Nephron progenitor cell (in vitro differentiated cells): ENCODE data around the gene RBM24.

Experiments
- DNase-seq: peaks from one replicate; pipeline ENCODE4 v3.0.0; 2021
- H3K27ac Mint-ChIP-seq: 2 replicates; pipeline ENCODE4 v1.8.0; 2021; ENCODE audit warnings: mild to moderate bottlenecking, moderate library complexity, mixed read lengths
- H3K27me3 Mint-ChIP-seq: 2 replicates; pipeline ENCODE4 v1.8.0; 2021; ENCODE audit warnings: mild to moderate bottlenecking, low read depth, mixed read lengths; ENCODE audit not compliant: poor library complexity
- H3K36me3 Mint-ChIP-seq: 2 replicates; pipeline ENCODE4 v1.8.0; 2021; ENCODE audit warnings: low read depth, mixed read lengths
- H3K4me1 Mint-ChIP-seq: 2 replicates; pipeline ENCODE4 v1.8.0; 2021; ENCODE audit warnings: mixed read lengths
- H3K4me3 Mint-ChIP-seq: 2 replicates; pipeline ENCODE4 v1.8.0; 2021; ENCODE audit warnings: mild to moderate bottlenecking, moderate library complexity, mixed read lengths
- H3K9me3 Mint-ChIP-seq: 2 replicates; pipeline ENCODE4 v1.8.0; 2021; ENCODE audit warnings: mild to moderate bottlenecking, moderate library complexity, mixed read lengths
- TF ChIP-seq, protein P1 (sequence below): fragments of 200-600 bp; sonication (generic); IDR thresholded peaks from 2 replicates; pipeline ENCODE4 v1.5.0; 2021; ENCODE audit warnings: antibody characterized with exemption

The RBM24 gene

DNA sequence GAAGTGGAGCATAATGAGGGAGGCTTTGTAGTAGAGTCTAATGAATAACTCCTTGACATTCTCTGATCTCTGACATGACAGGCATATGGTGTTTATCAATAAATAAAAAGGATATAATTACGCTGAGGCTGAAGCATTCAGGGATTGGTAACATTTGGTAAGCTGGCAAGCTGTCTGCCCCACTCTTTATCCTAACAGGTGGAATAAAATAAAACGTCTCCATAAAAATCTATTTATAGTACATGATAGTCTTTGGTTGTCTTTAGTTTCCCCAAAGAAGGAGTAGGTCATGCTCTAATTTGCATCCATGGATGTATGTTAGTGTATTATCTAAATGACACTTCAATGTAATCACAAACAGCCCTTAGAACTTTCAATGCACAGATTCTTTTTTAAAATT is 30.9 kb upstream of the RBM24 start:
- Mint-ChIP-seq H3K4me3 (no peak overlapping the region), H3K9me3 (peaks cover 25% of the 10 kb centered on the region), H3K27ac (no peak overlapping the region), H3K4me1 (no peaks in the 10 kb centered on the region), H3K27me3 (no peaks in the 10 kb centered on the region), H3K36me3 (no peaks in the 10 kb centered on the region)
- TF ChIP-seq, protein P1, sequence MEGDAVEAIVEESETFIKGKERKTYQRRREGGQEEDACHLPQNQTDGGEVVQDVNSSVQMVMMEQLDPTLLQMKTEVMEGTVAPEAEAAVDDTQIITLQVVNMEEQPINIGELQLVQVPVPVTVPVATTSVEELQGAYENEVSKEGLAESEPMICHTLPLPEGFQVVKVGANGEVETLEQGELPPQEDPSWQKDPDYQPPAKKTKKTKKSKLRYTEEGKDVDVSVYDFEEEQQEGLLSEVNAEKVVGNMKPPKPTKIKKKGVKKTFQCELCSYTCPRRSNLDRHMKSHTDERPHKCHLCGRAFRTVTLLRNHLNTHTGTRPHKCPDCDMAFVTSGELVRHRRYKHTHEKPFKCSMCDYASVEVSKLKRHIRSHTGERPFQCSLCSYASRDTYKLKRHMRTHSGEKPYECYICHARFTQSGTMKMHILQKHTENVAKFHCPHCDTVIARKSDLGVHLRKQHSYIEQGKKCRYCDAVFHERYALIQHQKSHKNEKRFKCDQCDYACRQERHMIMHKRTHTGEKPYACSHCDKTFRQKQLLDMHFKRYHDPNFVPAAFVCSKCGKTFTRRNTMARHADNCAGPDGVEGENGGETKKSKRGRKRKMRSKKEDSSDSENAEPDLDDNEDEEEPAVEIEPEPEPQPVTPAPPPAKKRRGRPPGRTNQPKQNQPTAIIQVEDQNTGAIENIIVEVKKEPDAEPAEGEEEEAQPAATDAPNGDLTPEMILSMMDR: no peak
- no peak for DNase-seq

DNA sequence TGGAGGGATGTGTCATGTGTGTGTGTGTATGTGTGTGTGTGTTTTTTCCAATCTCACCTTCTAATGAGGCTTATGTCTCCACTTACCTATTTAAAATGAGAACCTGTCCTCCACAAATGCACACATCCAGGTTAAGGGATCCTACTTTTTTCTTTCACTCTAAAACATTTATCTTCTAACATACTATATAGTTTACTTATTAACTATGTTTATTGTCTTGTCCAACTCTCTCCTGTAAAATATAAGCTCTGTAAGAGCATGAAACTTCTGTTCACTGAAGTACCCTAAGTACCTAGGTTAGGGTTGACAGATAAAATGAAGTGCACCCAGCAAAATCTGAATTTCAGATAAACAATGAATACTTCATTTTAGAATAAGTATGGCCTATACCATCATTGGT is 29.2 kb upstream of the RBM24 start:
- H3K4me1 Mint-ChIP-seq: no peaks in the 10 kb centered on the region
- no peak overlapping the region for H3K27ac Mint-ChIP-seq
- no peak overlapping the region for H3K4me3 Mint-ChIP-seq
- peaks cover 14% of the 10 kb centered on the region for H3K9me3 Mint-ChIP-seq
- no peaks in the 10 kb centered on the region for H3K36me3 Mint-ChIP-seq
- DNase-seq: no peak
- TF ChIP-seq, protein P1: no peak
- no peaks in the 10 kb centered on the region for H3K27me3 Mint-ChIP-seq

DNA sequence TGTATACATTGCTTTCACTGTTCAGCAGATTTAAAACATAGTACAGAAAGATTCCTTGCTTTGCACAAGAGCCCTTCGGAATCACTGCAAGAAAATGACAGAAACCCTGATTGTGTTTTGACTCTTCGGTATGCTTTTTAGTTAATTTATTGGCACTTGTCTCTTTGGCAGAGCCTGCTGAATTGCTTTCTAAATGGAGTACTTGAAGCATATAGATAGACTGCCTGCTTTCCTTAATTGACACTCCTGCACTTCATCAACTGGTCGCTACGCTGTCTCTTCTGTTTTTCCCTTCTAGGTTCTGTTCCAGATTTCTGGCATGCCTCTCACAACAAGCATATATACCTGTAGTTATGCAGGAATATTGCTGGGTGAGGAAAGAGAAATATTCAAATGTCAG is 22.4 kb upstream of the RBM24 start:
- Mint-ChIP-seq H3K9me3 (no peaks in the 10 kb centered on the region), H3K4me1 (no peaks in the 10 kb centered on the region), H3K27me3 (no peaks in the 10 kb centered on the region), H3K36me3 (no peaks in the 10 kb centered on the region), H3K27ac (no peak overlapping the region), H3K4me3 (no peak overlapping the region)
- DNase-seq: no peak
- TF ChIP-seq, protein P1: no peak

DNA sequence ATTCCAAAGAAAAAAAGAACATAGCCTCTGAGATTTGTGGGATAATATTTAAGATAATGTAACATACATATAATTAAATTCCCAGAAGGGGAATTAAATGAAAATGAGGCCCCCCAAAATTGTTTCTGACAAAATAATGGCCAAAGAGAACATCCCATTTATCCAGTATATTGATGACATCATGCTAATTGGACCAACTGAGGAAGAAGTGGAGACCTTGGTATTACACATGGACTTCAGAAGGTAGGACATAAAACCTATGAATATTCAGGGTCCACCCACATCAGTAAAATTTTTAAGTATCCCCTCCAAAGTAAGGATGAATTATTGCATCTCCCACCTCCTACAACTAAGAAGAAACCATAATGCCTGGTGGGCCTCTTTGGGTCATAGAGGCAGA is 15.6 kb upstream of the RBM24 start:
- DNase-seq: no peak
- Mint-ChIP-seq H3K27me3 (peaks cover 2% of the 10 kb centered on the region), H3K36me3 (no peaks in the 10 kb centered on the region), H3K4me3 (no peak overlapping the region), H3K27ac (no peak overlapping the region), H3K4me1 (no peaks in the 10 kb centered on the region), H3K9me3 (peaks cover 10% of the 10 kb centered on the region)
- TF ChIP-seq, protein P1: no peak

DNA sequence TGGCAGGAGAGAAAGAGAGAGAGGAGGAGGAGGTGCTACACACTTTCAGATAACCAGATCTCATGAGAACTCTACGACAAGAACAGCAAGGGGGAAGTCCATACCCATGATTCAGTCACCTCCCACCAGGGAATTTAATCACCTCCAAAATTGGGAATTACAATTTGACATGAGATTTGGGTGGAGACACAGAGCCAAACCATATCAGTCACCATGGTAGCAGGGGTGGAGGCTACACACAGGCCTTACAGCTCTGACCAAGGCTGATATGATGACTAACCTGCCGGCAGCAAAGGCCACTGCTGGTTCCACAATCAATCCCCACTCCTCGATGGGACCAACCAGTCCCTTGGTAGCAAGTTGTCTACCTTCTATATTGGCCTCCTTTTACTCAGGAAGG is 13.6 kb upstream of the RBM24 start:
- H3K27ac Mint-ChIP-seq: no peak overlapping the region
- peaks cover 10% of the 10 kb centered on the region for H3K9me3 Mint-ChIP-seq
- H3K4me1 Mint-ChIP-seq: no peaks in the 10 kb centered on the region
- H3K4me3 Mint-ChIP-seq: no peak overlapping the region
- TF ChIP-seq, protein P1: no peak
- no peak for DNase-seq
- H3K36me3 Mint-ChIP-seq: no peaks in the 10 kb centered on the region
- peaks cover 4% of the 10 kb centered on the region for H3K27me3 Mint-ChIP-seq

DNA sequence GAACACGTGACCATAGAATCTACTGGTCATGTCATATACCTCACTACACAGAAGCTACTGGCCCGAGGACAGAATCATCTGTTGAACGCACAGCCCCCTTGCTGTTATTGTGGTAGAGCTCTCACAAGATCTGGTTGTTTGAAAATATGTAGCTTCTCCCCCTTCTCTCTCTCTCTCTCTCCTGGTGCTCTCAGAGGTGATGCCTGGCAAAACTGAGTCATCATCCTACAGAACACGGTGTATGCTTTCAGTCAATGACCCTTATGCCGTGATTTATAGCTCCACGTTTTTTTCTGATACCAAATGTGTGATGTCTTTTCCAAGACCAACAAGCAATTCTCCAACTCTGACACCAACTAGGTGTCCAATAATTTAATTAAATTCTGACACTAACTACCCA is 13.0 kb upstream of the RBM24 start:
- peaks cover 10% of the 10 kb centered on the region for H3K9me3 Mint-ChIP-seq
- TF ChIP-seq, protein P1: no peak

More for the DNA sequence above, 13.0 kb upstream of the RBM24 start:
- H3K27ac Mint-ChIP-seq: no peak overlapping the region
- H3K4me3 Mint-ChIP-seq: no peak overlapping the region
- DNase-seq: no peak
- peaks cover 4% of the 10 kb centered on the region for H3K27me3 Mint-ChIP-seq
- H3K4me1 Mint-ChIP-seq: no peaks in the 10 kb centered on the region
- H3K36me3 Mint-ChIP-seq: no peaks in the 10 kb centered on the region
